GM03348 (cell line): ENCODE measurements around the gene WLS.

Experiments
- DNase-seq: peaks from one replicate; pipeline ENCODE4 v3.0.0; 2012; ENCODE audit warnings: low spot score

WLS gene

DNA sequence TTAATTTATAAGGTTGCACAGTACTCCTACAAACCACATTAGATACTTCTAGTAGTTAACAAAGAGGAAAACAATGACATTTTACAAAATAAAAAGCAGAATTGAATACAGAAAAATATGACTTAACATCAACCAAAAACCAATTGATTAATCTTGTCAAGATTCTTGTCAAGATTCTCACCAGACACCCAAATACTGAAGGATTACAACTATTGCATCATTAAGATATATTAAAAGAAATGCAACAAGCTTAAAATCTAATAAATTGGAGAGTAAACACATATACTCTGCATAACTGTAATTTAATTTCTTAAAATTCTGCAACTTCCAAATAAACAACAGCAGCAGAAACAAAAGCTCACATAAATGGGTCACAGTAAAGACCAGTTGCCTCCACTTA is 4.7 kb downstream of the WLS start:
- no peak for DNase-seq

DNA sequence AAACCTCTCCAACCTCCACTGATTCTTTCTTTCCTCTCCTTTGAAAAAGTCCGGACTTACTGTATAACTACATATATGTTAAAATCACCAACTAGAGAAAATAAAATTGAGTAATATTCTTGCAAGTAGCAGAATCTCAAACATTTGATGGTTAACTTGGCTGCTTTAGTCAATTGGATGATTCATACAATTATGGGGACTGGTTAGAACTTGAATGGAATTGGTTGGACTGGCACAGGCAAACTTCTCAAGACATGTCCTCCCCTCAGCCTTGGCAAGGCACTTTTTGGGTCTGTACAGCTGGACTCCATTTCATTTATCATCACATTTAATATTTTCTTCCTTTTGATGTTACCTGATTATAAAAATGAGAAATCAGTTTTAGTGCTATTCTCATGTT is 6.5 kb downstream of the WLS start:
- DNase-seq = no peak

- no peak for DNase-seq
These were observed 8.6 kb downstream of the WLS start for GRCh38 chr1:68223687-68224086.

DNA sequence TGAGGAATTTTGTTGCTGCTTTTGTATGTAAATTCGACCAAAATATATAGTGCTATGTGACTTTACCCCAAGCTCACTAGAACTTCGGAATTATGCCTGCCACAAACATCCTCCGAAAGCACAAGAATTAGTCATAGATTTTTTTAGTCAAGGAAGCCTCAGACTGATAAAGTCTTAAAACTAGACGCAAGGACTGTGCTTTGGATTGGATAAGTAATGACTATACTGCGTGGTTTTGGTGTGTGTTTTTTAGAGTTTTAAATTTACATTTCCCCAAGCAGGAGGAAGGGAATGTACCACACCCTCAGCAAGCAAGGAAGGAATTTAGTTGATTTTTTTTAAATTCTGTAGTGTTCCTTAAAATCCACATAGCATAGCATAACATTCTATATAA is 10.3 kb downstream of the WLS start:
- DNase-seq = peak; percentile 47

DNA sequence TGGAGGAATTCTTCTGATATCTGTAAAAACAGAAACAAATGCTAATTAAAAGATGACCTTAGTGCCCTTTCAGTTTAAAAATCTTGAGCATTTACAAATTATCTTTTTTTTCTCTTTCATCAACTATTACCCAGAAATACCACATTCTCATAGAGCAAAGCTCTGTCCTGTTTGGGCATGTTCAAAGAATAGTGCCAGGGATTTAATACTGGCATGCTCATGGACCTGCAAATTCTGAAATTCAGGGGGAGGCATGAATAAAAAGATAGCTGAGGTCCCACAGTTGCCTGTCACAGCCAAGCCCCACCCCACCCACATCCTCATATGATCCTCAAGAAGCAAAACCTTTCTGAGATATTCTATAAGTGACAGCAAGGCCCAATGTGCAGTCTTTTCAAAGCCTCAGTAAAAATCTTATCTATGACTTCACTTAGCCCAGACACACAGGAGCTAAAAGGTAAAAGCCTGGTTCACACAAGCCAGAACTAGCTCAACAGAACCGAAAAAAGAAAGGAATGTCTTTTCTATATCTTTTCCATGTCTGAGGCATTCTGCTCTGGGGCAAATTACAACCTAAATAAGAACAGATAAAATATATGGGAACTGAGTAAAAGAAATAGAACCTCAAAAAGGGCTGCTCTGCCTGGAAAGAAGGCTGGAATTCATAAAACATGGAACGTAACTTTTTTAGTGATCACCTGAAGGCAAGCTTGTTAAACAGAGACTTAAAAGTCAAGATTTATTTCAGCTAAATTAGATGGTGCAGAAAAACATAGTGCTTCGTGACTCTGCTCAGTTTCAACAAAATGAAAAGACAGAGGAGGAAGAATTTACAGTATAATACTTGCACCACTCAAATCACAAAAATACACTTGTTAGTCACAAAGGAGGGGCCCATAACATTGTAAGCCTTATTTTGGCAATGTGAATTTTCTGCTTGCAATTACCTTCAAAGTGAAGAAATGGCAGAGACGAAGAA is 11.0 kb downstream of the WLS start:
- no peak for DNase-seq

- no peak for DNase-seq
These were observed 11.9 kb downstream of the WLS start for GRCh38 chr1:68220420-68220819.

- no peak for DNase-seq
These were observed 13.8 kb downstream of the WLS start for GRCh38 chr1:68218490-68218889.

- DNase-seq = no peak
These were observed 14.7 kb downstream of the WLS start for GRCh38 chr1:68217618-68218017.

GRCh38 chr1:68217060-68217554 is 15.2 kb downstream of the WLS start:
- no peak for DNase-seq

DNA sequence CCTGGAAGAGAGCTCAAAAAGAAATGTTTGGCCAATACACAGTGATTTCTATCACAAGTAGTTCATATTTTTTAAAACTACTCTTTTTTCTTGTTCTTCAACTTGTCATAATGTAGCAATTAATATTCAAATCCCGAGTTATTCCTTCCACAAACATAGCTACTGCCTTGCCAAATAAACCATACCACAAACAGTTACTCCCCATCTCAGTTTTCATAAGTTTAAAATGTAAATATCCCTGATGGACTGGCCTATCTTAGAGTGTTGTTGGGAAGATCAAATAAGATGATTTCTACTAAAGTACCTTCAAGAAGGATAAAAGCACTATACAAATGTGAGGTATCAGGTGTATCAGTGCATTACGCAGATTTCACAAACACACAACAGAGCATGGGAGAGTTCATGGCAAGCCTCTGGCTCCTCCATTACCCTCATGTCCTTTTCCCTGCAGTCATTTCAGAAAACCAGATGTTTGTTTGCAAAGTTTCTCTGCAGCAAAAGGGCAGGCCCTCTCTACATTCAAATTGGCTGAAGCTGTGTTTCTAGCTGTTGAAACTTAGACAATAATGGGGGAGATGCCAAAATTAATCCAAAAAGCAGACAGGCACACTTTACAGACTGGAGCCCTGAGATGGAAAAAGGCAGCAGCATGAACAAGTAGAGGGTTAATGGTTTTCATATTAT is 16.1 kb downstream of the WLS start:
- DNase-seq = no peak

GRCh38 chr1:68213843-68214242 is 18.5 kb downstream of the WLS start:
- peak; percentile 9 for DNase-seq

GRCh38 chr1:68211761-68212380 is 20.5 kb downstream of the WLS start:
- DNase-seq = no peak

DNA sequence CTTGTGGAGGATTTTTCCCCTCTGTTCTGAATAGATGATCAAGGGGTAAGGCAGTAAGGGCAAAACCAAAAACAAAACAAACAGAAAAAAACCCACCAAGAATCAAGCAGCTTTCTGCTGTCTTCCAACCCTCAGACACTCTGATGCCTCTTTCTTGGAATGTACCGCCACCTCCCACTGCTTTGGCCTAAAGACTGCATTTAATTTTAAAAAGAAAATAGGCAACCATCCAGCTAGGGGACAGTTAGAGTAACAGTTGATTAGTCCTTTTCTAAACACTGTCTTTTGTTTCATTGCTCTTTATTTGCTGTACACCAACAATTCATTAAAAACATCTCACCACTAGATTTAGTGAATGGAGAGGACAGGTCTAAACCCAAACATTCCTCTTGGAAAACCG is 21.5 kb downstream of the WLS start:
- DNase-seq = no peak

- no peak for DNase-seq
These were observed 22.3 kb downstream of the WLS start for GRCh38 chr1:68210027-68210426.

GRCh38 chr1:68206848-68207689 is 25.3 kb downstream of the WLS start:
- peak; percentile 41 for DNase-seq

DNA sequence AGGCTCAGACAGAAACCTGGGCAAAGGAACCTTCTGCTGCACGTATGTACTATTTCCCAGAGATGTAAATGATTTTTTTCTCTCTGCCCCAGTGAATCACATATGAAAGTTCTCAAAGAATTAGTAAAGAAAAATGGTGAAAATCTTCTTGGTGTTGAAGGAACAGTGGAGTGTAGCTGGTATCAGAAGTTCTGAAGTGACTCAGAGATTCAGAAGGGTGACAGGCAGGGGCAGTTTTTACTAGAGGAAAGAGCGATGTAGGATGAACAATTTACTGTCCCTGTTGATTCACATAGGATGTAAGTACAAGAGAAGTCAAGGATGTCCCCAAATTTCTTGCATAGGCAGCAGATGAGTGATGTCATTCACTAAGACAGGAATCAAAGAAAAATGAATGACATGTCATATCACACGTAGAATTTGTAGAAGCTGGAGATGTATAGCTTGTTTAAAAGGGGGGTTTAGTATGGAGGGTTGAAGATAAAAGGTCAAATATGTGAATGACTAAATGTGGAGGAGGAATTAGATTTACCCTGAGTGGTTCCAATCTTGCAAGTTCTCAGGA is 26.4 kb downstream of the WLS start:
- no peak for DNase-seq

- DNase-seq = no peak
These were observed 27.2 kb downstream of the WLS start for GRCh38 chr1:68204977-68205630.

DNA sequence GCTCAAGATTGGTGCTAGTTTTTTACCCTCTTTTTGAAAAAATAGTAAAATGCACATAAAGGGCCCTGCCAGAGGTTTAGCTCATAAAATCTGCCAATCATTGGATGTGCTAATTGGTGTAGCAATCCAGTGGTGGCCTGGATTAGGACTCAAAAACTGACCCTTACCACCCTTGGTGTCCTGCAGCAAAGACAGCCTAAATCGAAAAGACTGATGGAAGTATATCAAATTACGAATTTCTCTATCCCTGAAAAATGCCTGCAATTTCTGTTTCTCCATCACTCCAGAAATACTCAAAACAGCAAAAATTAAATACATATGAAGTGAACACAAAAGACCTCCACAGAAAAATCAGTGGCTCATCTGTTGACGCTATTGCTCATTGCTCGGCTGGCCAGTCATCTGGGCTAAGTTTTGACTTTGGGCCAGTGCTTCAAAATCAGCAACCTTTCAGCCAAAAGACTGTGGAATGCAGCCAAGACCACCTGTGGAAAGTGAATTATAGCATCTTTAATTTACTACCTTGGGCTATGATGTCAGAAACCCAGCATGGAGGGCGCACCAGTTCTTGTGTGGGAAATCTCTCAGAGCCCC is 30.0 kb downstream of the WLS start:
- peak; percentile 41 for DNase-seq

DNA sequence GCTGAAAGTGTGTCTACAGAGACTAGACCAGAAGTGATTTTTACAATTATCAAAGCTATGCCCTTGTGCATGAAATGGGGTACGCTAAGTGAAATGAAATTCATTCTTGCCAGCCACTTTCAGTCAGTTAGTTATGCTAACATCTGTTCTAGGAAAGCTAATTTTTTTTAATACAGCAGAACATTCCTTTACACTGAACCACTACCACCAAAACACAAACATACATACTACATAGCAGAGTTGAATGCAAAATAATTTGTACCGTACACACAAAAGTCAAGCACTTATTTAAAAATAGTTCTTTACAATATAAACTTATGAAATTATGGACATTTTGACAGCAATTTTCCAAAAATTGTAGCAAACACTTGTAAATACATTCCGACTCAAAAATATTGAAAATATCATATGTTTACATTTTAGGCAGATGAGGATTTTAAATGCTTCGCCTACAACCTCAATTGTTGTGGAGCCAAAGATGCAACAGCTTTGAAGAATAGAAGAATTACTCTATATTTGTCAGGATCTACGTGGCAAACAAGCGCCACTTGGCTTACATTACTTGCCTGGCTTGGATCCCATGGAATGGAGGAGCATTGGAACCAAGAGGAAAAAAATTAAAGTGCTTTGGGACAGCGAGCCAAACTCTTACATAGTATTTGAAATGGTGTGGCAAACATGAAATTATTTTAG is 30.6 kb downstream of the WLS start:
- peak; percentile 11 for DNase-seq

DNA sequence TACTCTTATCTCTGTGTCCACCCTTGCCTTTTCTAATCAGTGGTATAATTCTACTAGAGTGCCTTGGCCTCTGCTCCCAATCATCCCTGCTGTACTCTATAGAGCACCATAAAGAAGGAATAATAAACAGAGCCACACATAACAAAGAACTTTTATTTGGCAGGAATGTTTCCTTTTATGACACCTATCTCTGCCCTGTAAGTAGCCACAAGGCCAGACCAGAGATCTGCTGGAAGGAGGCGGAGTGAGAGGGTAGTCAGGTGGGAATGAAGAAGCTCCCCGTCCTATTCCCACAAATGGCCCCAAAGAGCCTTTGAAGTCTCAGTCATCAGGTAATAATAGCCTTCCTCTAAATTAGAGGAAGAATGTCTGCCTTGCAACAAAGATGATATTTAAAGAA is 32.7 kb downstream of the WLS start:
- DNase-seq = no peak
